ENCODE results near the gene EMC6. TPM values are rescaled to one million over a fixed set of nuclear protein-coding genes. Genes with fewer than 3 reads are reported as not detected.

The EMC6 gene
- total and polyA plus RNA-seq, 8 donors = 12.1 to 34.6 (median 16.4) TPM

GRCh38 chr17:3678095-3678820 is 9.6 kb downstream of the EMC6 start:
- Histone ChIP-seq H3K27me3 (no peaks in the 10 kb centered on the region), H3K27ac (no peak overlapping the region), H3K4me3 (no peak overlapping the region), H3K36me3 (no peaks in the 10 kb centered on the region), H3K9me3 (no peaks in the 10 kb centered on the region), H3K4me1 (no peaks in the 10 kb centered on the region)
- FAIRE-seq (no peak), ATAC-seq (peak in 1 of 4 donors; percentile 21), DNase-seq (no peak)
- whole genome bisulfite sequencing, 2 donors = 55 to 56% methylated on average over 13 to 16 of the region's 16 CpGs
- intact Hi-C loops (cut with DNase I) = no loop called here
- no peak for TF ChIP-seq CTCF (IDR thresholded peaks at IDR 0.05)

GRCh38 chr17:3678821-3679530 is 10.4 kb downstream of the EMC6 start:
- Histone ChIP-seq H3K4me3 (no peak overlapping the region), H3K27me3 (no peaks in the 10 kb centered on the region), H3K27ac (no peak overlapping the region), H3K9me3 (no peaks in the 10 kb centered on the region), H3K36me3 (no peaks in the 10 kb centered on the region), H3K4me1 (no peaks in the 10 kb centered on the region)
- TF ChIP-seq CTCF (IDR thresholded peaks at IDR 0.05) = no peak
- no peak for DNase-seq
- 77 to 80% methylated on average over 27 of the region's 27 CpGs for WGBS, 2 donors
- FAIRE-seq = no peak
- no peak for ATAC-seq
- intact Hi-C loops (cut with DNase I) = no loop called here

- FAIRE-seq = no peak
- H3K4me3 ChIP-seq = no peak overlapping the region
- H3K36me3 ChIP-seq = no peaks in the 10 kb centered on the region
- ATAC-seq = no peak
- H3K27me3 ChIP-seq = no peaks in the 10 kb centered on the region
- no peaks in the 10 kb centered on the region for H3K9me3 ChIP-seq
- no peak for TF ChIP-seq CTCF (IDR thresholded peaks at IDR 0.05)
- intact Hi-C loops (cut with DNase I) = no loop called here
- no peaks in the 10 kb centered on the region for H3K4me1 ChIP-seq
- no peak overlapping the region for H3K27ac ChIP-seq
- no peak for DNase-seq
- 49 to 59% methylated on average over 20 of the region's 20 CpGs for WGBS, 2 donors
Observed at GRCh38 chr17:3679531-3680126, 11.0 kb downstream of the EMC6 start.

GRCh38 chr17:3681057-3681456 is 12.4 kb downstream of the EMC6 start:
- no peaks in the 10 kb centered on the region for H3K36me3 ChIP-seq
- H3K4me3 ChIP-seq = no peak overlapping the region
- WGBS, 2 donors = 60 to 71% methylated on average over 12 of the region's 12 CpGs
- H3K4me1 ChIP-seq = no peaks in the 10 kb centered on the region
- no peak overlapping the region for H3K27ac ChIP-seq
- intact Hi-C loops (cut with DNase I) = no loop called here
- H3K27me3 ChIP-seq = no peaks in the 10 kb centered on the region
- no peak for DNase-seq
- no peak for TF ChIP-seq CTCF (IDR thresholded peaks at IDR 0.05)
- no peaks in the 10 kb centered on the region for H3K9me3 ChIP-seq
- ATAC-seq = no peak
- no peak for FAIRE-seq
